Left forelimb (tissue), 1 donor: ENCODE results near the gene CTXN2.

Source experiments
- DNase-seq: peaks from one replicate; pipeline ENCODE4 v3.0.0-alpha.2; 2018; ENCODE audit warnings: low spot score

CTXN2 gene

DNA sequence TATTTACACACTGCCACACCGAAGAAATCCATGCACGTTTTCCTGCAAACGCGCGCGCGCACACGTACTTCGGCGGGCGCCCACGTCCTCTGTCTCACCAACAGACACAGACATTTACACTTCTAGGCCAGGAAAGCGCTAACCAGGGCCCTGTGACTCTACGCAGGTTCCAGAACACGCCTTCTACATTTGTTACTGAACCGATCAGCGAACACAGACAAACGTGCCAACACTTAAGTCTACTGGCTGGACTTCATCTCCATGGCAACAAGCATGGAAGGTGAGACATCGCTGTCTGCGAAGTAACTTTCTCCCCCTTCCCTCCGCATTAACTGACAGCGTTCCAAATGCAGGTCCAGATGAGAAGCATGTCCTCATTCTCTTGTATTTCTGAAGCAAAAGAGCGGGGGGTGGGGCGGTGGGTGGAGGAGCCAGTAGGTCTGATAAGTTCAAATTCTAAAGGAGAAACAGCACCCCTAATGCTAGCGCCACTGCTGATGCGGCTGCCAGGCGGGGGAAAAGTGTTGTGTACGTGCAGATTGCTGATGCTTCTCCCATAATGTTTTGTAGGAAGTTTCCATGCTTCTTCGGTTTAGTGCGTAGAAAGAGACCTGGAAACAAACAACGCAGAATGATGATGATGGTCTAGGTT, at the start of gene CTXN2:
TSS of gene CTXN2 (plus strand) at position 92 of the 652 bp plus-strand sequence. CDS start 9,636 bp downstream, outside the sequence.
- no peak for DNase-seq

DNA sequence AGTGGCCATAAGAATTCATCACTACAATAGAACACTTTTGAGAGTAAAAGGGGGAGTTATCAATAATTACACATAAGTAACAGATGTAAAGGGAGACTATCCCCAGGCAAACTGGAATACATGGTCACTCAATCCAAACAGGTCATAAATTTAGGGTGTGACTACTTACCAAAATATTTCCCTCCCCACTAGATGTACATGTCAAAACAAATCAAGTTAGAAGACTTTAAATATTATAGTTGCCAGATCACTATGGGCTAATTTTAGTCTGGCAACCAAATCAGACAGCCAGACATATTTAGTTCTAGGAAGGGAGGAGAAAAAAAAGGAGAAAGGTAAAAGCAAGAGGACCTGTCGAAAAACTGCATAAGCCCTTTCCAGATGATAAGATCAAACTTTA, 47.6 kb upstream of the CTXN2 start:
- no peak for DNase-seq

DNA sequence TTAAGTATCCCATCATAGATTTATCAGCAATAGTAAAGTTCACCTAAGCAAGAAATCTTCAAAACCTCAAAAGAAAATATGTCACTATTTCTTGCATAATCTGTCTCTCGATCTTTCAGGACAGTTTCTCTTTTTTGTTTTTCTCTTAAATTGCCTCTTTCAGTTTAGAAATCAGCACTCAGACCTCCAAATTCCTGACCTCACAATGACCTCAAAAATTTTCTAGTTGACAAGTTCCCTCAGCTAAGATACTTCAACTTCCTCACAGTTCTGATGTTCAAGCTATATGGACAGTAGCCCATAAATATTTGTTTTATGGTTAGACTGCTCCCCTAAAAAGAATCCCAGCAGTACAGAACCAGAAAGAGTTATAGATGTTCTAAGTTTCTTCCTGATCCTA, 46.6 kb upstream of the CTXN2 start:
- no peak for DNase-seq

DNA sequence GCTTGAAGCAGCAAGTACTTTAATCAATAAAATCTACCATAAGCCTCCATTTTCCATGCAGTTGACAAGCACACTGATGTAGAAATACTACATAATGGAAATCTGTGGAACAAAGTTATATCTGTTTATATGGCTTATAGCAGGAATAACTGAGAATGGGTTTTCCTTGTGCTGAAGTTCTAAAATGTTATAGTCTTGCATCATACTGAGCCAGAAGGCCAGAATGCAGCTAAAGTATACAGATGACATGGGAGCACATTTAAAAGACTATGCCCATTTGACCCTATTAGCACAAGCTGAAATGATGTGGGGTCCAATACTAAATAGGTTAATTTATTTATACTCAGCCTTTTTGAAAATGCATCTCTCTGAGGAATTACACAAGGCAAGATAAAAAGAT, 45.5 kb upstream of the CTXN2 start:
- DNase-seq: no peak

DNA sequence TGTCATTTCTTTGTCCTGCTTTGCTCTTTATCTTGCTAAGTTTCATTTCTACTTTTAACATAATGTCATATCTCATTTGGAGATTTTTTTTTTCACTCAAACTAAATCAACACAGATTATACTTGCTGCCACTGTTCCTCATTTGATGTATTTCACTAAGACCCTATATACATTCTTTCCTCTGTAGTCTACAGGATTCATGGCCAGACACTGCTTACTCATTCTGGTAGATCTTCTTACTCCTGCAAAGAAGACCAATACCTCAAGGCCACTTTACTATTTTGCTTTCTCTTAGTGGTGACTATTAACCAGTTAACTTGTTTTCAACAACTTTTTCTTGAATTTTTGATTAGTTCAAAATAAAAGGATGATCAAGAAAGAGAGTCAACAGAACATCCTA, 44.1 kb upstream of the CTXN2 start:
- DNase-seq: no peak

DNA sequence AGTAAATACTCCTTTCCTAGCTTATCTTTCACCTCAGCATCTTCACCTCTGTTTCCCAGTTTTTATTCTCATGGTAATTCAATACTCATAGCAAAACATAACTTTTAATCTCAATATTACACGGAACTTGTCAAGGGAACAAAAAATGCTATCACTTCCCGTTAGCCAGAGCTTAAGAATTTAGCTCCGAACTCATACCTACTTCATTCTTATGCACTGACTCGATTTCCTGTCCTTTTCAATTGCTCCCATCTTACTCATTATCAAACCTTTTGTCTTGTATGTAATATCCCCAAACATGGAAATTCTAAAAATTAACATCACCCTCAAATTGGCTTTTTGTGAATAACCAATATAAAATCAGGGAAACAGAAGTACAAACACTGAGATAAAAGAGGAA, 41.6 kb upstream of the CTXN2 start:
- no peak for DNase-seq

DNA sequence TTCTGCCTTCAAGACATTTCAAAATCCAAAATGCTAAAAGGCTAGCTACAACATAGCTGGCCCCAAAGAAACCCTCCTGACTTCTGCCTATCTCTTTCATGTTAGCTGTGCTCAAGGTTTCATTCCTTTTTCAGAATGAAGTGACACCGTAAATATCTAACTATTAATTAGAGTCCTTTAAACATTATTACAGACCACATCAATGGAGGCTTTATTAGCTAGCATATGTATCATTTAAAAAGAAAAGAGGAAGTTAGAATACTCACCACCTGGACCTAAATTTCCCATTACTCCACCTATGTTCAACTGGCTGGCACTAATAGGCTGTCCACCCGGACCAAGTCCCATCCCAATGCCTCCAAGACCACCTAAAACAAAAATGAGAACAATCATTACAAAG, 37.9 kb upstream of the CTXN2 start:
- no peak for DNase-seq

DNA sequence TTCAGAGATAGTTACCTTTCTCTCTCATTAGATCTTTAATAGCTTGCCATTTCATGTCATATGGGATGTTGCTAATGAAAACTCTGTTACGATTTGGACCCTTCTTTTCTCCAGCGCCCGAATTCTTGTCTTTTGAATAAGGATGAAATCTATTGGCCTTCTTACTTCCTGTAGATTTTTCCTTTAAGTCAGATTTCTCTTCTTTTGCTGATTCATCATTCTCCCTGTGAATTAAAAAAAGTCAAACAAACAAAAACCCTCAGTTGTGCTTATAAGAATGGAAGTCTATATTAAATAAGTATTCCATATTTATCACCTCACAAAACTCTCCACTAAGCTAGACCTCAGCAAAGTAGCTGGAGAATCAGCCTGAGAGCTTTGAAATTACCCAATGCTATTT, 22.8 kb upstream of the CTXN2 start:
- no peak for DNase-seq

DNA sequence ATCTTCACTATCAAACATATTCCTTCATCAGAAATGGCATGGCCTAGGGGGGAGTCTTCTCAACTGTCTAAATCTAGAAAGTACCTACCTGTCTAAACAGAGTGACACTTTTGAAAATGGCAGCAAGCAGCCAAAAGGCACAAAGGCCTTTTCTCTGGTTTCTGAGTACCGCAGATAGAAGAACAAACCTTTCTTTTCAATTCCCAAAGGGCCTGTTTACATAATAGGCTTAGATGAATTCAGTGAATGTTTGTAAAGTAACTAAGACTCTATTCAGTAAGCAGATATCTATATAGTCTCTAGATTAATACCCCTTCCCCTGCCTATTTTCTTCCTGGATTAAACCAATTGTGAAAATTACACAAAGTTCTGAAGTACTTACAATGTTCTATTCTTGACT, 20.5 kb upstream of the CTXN2 start:
- no peak for DNase-seq

DNA sequence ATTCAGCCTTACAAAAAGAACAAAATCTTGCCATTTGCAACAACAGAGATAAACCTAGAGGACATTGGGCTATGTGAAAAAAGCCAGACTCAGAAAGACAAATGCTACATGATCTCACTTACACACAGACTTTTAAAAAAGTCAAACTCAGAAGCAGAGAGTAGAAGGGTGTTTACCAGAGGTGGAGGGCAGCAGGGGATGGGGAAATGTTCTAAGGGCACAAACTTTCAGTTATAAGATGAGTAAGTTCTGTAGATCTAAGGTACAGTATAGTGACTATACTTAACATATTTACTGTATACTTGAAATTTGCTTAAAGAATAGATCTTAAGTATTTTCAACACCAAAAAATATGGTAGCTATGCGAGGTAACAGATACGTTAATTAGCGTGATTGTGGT, 16.3 kb upstream of the CTXN2 start:
- no peak for DNase-seq

DNA sequence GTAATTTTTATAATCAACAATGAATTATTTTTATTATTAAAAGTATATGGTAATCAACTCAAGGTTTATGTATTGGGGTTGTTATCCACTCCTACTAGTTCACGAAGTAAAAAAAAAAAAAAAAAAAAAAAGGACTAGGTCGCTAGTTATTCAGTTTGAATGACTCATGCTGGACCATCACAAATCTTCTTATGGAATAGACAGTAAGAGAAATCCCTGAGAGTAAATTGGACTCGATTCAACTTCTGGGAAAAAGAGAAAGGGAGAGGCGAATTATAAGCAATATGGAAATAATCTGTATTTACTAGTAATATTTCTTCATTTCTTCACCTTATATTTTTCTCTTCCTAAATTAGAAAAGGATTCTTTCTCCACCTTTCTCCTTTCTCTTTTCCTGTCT, 15.4 kb upstream of the CTXN2 start:
- DNase-seq: no peak

DNA sequence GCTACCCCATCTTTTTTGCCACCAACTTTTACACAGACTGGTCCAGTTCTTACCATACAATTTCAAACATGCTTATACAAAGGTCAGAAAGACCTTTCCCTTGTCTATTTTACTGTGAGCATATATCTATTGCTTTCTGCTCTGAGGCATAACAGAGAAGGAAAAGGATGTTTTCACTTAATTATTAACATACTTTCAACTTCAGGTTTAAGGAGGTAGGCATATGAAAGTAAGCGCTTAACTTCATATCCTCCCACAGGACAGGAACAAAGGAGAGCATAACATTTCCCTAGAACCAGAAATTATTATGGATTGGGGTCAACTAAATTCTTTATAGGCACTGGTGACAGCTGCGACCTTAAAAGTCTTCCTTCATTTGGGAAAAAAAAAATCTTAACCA, 14.5 kb upstream of the CTXN2 start:
- DNase-seq: no peak

DNA sequence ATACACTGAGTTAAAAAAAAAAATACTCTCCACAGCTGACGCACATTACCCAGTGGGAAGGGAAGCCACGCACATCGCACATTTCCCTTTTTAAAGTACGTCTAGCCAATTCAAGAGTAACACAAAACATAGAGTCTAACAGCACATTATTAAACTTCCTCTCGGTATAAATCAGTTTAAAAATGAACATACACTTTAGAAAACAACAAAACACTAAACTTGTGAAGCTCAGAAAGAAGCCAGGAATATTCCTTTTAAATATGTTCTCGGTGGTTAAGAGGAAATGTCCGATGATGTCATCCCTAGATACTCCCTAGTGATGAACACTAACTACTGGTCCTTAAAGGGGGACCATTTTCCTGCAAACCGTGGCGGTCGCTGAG, 14.1 kb upstream of the CTXN2 start:
- DNase-seq: no peak

DNA sequence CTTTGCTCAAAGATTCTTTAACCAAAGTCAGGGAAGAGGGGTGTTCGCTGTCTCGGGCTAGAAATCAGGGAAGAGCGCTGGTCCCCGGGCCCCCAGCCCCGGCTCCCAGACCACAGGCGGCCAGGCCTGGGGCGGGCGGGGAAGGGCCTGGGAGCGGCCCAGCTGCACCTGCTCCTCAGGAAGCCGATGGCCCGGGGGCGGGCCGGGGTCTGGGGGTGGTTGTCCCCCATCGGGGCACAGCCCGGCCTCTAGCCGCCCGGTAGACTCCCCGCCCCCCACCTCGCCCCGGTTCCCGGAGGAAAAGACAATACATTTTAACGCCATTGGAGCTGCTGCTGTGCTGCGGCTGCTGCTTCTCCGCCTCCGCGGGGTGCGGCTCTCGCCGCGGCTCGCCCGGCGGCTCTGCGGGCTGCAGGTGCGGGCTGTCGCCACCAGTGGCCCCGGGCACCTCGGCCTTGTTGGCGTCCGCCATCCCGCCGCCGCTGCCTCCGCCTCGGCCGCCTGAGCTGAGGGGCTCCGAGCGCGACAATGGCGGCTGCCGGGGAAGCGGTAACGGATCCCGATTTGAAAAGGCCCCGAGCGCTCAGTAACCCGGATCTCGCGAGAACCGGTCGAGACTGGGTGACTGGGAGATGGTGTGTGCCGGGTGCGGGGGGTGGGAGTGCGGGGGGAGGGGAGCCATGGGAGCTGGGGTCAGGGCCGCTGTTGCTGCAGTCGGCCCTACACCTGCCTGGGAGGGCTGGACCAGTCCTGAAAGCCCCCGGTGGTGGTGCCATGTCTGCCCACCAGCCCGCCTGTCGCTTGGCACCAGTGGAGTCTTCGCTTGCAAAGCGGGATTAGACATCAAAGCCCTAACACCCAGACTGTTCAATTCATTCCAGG, 13.5 kb upstream of the CTXN2 start, which contains the start of gene MYEF2:
TSS of gene MYEF2 (minus strand) at position 530 of the 882 bp plus-strand sequence. CDS start at position 472, 58 bp downstream.
- peak; percentile 79 for DNase-seq

DNA sequence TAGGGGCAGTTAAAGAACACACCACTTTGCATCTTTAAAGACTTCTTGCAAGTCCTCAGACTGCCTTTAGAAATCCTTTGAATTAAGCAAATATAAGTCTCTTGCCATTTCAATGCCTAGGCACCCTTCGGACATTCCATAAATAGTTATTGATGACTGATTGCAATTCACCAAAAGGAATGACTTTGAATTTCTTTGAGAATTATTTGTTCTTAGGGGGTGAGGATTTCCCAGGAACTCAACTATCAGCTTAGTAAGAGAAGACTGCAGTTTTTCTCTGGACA, 12.9 kb upstream of the CTXN2 start:
- no peak for DNase-seq

DNA sequence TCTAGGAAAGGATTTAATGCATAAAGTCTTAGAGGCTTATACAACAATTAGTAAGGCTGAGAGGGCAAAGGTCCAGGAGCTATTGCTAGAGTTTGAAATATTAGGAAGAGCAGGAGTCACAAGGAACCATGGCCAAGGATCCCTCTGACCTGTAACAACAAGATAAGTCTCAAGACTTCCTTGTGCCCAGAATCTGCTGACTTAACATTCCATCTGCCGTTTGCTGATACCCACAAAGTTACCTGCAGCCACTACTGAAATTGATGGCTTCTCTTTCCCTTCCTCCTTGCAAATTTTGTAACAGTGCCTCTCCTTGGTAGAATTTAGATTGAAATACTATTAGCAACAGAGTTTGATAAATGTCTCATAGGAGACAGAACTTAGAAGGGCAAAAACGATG, 8.7 kb upstream of the CTXN2 start:
- DNase-seq: no peak

DNA sequence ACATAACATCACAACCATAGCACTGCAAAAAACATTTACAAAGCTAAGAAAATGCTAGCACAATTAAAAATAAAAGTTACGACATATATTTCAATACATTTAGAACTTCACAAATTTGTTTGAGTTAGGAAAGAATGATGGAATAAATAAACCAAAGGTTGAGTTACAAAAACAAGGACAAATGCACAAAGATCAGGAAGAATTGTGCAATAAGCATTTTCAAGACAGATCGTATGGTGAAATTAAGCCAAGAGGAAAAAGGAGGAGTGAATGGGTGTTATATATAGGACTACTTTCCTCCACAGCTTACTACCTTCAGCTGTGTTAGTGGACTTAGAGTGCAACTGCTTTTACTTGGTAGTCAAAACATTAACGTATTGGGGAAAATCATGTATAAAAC, 5.9 kb upstream of the CTXN2 start:
- no peak for DNase-seq

DNA sequence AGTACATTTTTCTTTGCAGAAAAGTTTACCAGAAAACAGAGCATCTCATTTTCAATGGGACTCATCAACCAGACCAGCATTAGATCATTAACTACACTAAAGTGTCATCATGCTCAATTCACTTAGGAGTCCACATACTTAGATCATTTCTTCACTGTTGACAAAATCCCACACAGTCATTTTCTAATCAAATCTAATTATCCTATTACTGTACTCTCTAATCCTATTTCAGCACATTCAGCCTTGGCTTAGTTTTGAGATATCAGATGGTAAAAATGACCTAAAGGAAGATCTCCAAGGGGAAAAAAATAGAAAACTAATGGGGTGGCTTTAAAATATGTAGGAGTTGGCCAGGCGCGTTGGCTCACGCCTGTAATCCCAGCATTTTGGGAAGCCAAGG, 5.2 kb upstream of the CTXN2 start:
- no peak for DNase-seq

DNA sequence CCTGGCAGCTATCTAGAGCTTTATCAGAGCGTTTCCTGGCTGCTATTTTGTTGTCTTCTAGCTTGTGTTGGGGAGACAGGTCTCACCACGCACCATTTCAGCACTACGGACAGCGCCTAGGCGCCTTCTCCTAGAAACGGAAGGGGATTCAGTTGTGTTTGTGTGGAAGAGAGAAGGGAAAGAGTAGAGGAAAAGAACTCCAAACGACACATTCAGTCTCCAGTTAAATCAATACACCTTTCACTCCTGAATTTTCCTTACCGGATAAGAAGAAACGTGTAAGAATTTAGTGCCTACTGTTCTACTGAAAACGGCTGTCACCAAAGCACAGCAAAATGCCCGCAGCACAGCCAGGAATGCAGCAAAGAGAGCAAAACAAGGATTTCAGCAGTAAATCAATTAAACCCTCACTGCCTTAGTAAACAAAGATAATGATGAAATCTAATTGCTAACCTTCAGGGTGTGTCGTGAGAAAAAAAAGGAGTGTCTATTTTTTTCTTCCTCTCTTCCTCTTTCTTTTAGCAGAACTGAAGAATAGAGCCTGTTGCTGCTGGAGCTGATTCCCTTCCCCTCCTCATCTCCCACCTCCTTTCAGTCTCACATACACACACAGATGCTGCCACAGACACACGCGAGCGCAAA, 412 bp upstream of the CTXN2 start:
- peak; percentile 86 for DNase-seq

DNA sequence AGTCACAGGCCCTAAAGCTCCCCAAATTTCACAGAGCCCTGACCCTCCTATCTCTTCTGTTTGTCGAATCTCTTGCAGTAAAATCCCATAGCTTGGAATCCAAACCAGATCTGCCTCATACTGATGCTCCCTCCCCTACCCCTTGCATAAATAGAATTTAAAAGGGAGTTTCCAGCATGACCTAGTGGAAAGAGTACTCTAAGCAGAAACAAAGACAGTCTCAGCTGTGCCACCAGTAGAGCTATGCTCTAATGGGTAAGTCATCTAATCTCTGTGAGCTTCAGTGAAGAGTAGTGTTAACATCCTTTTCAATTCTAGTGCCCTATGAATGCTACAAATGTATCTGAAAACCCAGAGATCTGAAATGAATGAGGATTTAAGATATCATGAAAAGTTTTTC, 10.6 kb downstream of the CTXN2 start:
- DNase-seq: no peak

DNA sequence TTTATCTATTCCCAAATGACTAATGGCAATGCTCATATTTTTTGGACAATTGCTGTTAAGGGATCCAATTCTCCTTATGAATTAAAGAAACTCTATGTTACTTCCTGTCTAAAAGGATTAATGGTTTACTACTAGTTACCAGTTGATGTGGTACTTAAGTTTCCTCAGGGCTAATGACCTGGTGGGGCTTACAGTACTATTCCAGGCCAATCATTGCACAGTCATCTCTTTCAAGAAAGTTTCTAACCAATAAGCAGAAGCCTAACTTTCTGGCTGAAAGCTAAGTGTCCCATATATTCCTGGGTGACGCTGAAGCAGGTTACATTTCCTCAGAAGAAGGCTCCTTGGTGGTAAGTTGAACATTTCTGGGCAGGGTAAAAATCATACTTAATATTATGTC, 14.5 kb downstream of the CTXN2 start, which contains the start of gene SLC12A1:
TSS of gene SLC12A1 (plus strand) at position 322 of the 400 bp plus-strand sequence. CDS start 1,418 bp downstream, outside the sequence.
- DNase-seq: no peak

DNA sequence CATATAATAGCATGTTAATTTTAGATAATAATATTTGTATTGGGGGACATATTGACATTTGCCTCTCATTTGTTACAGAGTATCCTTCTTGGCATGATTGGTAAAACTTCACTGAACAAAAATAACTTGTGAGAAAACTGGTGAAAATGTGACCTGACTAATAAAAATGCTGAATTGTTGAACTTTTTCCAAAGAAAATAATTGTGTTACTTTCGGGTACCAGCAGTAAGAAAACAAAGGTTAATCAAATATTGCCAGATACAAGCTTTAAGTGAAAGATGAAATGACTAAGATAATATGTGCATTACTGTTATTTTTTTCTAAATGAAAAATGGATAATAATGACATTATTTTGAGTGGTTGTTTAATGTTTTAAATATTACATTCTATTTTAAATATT, 29.8 kb downstream of the CTXN2 start:
- DNase-seq: no peak

DNA sequence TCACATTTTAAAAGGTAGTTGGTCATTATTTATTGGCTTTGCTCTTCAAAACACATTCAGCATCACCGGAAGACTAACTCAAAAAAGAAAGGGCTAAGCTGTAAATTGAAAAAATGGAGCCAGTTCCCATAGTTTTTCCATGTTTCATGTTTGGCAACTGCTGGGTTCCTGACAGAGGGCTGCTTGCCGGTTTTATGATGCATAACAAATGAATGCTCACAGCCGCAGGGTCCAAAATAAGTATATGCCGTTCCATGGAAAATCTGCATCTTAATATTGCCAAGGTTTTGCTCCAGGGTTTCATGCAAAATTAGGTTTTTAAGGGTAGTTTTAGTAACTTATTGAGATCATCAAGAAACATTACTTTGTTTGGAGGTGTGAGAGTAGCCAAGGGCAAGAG, 30.4 kb downstream of the CTXN2 start:
- DNase-seq: no peak
